Measurements from ENCODE around the gene SPATA6. TPM values are rescaled to one million over a fixed set of nuclear protein-coding genes. Genes with fewer than 3 reads are reported as not detected.
"Not testable (repeated sequence)": the region's sequence is repeated elsewhere in the genome, so short reads cannot be mapped to it uniquely, and the experiment has no call there.

SPATA6 gene
- total and polyA plus RNA-seq, 2 of the 8 experiments (the other 6 are each of a cell fraction or from before 2014, with no cell fraction given): 2.4 to 17.2 TPM

DNA sequence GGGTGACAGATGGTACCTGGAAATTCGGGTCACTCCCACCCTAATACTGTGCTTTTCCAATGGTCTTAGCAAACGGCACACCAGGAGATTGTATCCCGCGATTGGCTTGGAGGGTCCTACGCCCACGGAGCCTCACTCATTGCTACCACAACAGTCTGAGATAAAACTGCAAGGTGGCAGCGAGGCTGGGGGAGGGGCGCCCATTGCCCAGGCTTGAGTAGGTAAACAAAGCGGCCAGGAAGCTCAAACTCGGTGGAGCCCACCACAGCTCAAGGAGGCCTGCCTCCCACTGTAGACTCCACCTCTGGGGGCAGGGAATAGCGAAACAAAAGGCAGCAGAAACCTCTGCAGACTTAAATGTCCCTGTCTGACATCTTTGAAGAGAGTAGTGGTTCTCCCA is 160.2 kb downstream of the SPATA6 start:
- H3K27me3 ChIP-seq (replicated peaks in 1 of 4; ENCODE audit: control insufficient read depth in 3 of 4, extremely low read depth in 1 of 4, insufficient read depth in 3 of 4, low read length in 3 of 4); H3K56ac ChIP-seq (replicated peaks; ENCODE audit: insufficient read length, low read depth, low read length); H3K27ac ChIP-seq (ENCODE audit: low read depth, low read length); H3K4me2 ChIP-seq (ENCODE audit: insufficient read depth in 1 of 2, low read depth in 2 of 2, low read length in 2 of 2); H2BK15ac ChIP-seq (ENCODE audit: low read length); H3K9me3 ChIP-seq (ENCODE audit: insufficient read depth in 2 of 2, low read depth in 1 of 2, low read length in 1 of 2); H3K14ac ChIP-seq (ENCODE audit: insufficient read length); H2BK20ac ChIP-seq (ENCODE audit: low read length); H3K23me2 ChIP-seq (ENCODE audit: low read depth, low read length); H3K4me3 ChIP-seq (ENCODE audit: extremely low read depth in 1 of 4, insufficient read depth in 2 of 4, low read depth in 3 of 4, low read length in 4 of 4); H4K8ac ChIP-seq (ENCODE audit: extremely low read depth, insufficient read depth, low read length); DNase-seq (ENCODE audit: low read depth in 1 of 2, low spot score in 2 of 2); H3K4ac ChIP-seq (replicated peaks; ENCODE audit: insufficient read length, low read depth, low read length); H3K79me2 ChIP-seq (ENCODE audit: control insufficient read depth in 1 of 2, insufficient read depth in 2 of 2, low read length in 2 of 2); H2AK5ac ChIP-seq (ENCODE audit: low read depth, low read length); FAIRE-seq; H3K9ac ChIP-seq (replicated peaks in 1 of 4; ENCODE audit: extremely low read depth in 1 of 4, low read depth in 3 of 4, low read length in 3 of 4); H2AFZ ChIP-seq (ENCODE audit: low read length); H4K91ac ChIP-seq (replicated peaks; ENCODE audit: insufficient read length, low read length); H2BK5ac ChIP-seq (ENCODE audit: low read depth, low read length); H4K20me1 ChIP-seq (replicated peaks in 1 of 2; ENCODE audit: control insufficient read depth in 1 of 2, insufficient read depth in 2 of 2, low read length in 2 of 2); H3K23ac ChIP-seq (ENCODE audit: insufficient read length); H4K5ac ChIP-seq (ENCODE audit: insufficient read length, low read depth, low read length); CTCF ChIA-PET (ENCODE audit: partially characterized antibody); H2BK12ac ChIP-seq (ENCODE audit: low read depth, low read length); H2BK120ac ChIP-seq (replicated peaks; ENCODE audit: low read depth, low read length); POLR2A ChIA-PET (ENCODE audit: partially characterized antibody); H3K36me3 ChIP-seq (ENCODE audit: control insufficient read depth in 2 of 4, insufficient read depth in 4 of 4, low read length in 3 of 4); H3K79me1 ChIP-seq (ENCODE audit: low read depth, low read length); H3K4me1 ChIP-seq (replicated peaks in 1 of 4; ENCODE audit: control insufficient read depth in 3 of 4, insufficient read depth in 4 of 4, low read length in 3 of 4); H3K18ac ChIP-seq (ENCODE audit: extremely low read depth, low read length): not testable (repeated sequence)
- WGBS, 2 experiments (ENCODE audit: extremely low coverage in 1 of 2, insufficient coverage in 1 of 2, insufficient read length in 1 of 2, insufficient replicate concordance in 2 of 2, low coverage in 1 of 2, low lambda C conversion rate in 2 of 2, missing lambda C conversion rate in 1 of 2): 80% methylated on average over 11 of the region's 11 CpGs; no CpG with 5 or more reads in 1 of the 2 experiments

Measured in H1 (cell line).